SKM-1 treated with dmso at 0.1 percent for 144 hours (cell line): ENCODE data around the gene NFATC2.
"Not testable (repeated sequence)": the region's sequence is repeated elsewhere in the genome, so short reads cannot be mapped to it uniquely, and the experiment has no call there.

Source experiments
- DNase-seq: peaks from one replicate; lab custom pipeline; 2025; ENCODE audit not compliant: unreplicated experiment; lab: John Stamatoyannopoulos, UW

The NFATC2 gene

DNA sequence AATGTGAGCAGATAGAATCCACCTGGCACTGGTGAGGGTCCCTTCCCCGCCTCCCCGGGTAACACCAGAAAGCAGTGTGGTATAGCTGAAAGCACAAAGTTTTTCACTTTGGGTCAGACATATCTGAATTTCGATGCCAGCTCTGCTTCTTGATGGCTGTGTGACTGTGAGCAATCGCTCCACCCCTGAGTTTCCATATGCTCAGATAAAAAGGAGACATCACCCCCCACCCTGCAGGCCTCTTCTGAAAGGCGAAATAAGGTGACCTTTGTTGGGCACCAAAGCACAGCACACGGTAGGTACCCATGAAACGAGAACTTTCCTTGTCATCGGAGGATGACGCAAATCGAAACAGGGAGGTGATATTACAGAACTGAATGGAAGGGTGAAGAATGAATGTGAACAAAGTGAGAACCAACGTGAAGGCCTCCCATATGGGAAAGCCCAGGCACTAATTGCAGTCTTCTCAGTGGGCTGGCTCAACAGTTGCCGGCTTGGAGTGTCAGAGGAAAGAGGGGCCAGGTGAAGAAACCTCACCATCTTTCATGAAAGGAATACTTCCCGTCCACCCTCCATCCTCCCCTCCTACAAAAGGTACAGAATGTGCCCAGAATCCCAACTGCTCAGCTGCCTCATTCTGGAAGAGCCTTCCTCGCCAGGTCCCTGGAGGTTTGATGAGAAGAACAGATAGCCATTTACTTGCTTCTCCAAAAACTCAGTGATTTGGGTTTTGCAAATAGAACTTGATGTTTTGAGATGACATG is 61.8 kb downstream of the NFATC2 start:
- no peak for DNase-seq

DNA sequence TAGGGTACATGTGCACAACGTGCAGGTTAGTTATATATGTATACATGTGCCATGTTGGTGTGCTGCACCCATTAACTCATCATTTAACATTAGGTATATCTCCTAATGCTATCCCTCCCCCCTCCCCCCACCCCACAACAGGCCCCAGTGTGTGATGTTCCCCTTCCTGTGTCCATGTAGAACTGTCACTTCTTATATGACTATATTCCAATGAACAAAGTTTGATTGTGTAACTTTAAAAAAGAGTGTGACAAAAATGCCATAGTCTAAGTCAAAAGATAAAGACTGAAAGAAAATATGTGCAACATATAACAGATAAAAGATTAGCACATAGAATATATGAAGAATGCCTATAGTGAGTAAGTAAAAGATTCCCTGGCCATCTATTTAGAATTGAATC is 66.4 kb downstream of the NFATC2 start:
- not testable (repeated sequence) for DNase-seq

DNA sequence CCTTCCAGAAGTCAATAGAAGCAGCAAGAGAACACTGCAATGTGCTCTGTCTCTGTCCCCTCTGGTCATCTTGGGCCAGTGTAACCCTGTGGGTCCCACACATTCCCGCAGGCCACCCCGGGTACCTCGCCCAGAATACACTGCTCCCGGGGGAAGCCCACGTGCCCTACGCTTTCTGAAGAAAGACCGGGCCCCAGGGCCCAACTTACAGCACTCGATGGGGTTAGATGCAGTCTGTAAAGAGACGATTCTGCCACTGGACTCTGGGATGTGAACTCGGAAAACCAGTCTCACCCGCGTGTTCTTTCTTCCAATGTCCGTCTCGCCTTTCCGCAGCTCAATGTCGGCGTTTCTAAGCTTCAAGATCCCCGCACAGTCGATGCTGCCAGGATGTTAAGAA is 68.7 kb downstream of the NFATC2 start:
- no peak for DNase-seq

DNA sequence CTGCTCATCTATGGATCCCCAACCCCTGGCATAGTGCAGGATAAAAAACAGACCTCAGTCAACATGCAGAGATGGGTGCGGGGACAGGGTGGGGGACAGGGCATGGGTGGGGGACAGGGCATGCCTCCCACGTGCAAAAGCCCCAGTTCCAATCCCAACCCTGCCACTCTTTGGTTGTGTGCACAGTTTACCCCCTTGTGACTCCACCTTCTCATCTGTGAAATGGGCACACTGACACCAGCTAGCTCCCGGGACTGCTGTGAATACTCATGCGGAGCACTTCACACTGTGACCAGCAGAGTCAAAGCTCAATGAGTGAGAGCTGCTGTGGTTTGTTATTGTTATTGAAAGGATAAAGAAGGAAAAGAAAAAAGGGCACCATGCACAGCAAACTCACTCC is 69.3 kb downstream of the NFATC2 start:
- no peak for DNase-seq

DNA sequence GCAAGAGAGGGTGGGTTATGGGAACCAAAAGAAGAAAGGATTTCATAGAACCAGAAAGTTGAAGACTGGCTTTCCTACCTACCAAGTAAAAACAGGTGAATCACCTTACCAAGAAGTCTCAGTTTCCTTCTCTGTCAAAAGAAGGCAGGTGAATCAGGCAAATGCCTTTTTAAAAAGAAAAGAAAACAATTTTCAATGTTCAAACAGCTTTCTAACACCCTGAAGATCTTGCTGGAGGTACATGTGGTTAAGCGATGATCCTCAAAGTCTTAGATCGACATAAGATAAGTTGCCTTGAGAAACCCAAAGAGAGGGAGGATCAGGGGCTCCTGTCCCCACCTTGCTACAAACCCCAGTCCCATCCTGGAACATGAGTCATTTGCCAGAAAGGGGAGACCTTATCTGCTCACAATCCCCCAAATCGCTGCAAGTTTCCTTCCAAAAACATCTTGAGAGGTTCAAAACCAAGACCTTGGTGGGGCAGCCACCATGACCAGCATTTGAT is 71.6 kb downstream of the NFATC2 start:
- no peak for DNase-seq

DNA sequence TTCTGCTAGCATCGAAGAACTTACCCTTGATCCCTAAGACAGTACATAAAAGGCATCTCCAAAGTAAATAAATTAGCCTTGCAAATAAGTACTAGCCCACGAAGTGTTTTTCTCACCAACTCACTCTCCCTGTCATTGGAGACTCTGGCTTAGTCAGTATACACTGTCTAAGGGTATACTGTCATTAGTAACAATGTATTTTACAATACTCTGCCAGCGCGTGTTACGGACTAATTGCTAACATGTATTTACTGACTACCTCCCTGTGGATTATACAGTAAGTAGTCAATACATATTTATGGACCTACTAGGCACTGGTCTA is 72.1 kb downstream of the NFATC2 start:
- no peak for DNase-seq

DNA sequence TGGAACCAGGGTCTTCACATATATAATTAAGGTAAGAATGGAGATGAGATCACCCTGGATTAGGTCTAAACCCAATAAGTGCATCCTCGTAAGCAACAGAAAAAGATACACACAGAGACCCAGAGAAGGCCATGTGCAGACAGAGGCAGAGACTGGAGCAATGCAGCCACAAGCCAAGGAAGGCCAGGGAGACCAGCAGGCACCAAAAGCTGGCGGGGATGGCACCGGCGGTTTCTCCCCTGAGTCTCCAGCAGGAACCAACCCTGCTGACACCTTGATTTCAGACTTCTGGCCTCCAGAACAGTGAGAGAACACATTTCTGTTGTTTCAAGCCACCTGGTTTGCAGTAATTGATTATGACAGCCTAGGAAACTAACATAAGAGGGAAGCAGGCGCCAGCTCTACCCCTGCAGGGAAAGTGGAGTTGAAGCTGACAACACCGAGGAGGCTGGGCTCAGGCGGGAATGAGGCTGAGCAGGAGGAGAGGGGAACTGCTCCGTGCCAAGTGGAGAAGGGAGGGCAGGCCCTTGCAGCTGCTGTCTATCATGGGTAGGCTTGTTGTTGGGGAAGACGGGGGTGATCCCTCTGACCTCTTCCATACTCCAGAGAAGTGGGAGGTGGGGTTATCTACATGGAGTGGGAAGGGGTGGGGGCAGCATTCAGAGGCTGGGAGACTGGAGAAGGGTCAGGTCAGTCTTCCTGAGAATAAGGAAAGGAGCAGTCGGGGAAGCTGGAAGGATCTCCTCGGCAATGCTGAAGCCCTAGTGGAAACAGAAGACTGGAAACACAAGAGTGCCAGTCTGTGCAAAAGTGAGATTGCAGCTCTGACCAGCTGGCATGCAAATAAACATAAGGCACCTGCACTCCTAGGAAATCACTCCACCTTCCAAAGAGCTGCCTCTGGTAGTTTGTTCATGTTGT is 72.7 kb downstream of the NFATC2 start:
- DNase-seq: no peak

DNA sequence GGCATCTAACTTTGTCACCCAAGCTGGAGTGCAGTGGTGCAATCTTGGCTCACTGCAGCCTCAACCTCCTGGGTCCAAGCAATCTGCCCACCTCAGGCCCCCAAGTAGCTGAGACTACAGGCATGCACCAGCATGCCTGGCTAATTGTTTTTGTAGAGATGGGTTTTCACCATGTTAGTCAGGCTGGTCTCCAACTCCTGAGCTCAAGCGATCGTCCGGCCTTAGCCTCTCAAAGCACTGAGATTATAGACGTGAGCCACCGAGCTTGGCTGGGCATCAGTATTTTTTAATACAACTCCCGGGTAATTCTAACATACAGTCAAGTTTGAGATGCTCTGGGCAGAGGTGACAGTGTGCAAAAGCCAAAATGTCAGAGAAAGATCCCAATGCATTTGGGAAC is 73.5 kb downstream of the NFATC2 start:
- no peak for DNase-seq

DNA sequence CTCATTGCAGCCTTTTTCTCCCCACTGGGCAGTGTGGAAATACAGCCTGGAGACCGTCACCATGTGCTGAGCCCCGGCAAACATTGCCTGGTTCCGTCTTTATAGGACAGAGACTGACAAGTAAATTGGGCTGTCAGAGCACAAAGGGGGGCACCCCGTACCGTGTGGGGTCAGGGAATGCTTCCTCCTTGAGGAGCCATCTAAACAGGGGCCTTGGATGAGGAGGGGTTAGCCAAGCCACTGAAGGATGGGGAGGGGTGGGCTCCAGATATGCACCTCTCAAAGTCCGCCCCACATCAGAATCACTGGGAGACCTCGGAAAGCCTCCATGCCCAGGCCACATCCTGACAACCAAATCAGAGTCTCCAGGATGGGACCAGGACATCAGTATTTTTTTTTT is 73.9 kb downstream of the NFATC2 start:
- DNase-seq: no peak

DNA sequence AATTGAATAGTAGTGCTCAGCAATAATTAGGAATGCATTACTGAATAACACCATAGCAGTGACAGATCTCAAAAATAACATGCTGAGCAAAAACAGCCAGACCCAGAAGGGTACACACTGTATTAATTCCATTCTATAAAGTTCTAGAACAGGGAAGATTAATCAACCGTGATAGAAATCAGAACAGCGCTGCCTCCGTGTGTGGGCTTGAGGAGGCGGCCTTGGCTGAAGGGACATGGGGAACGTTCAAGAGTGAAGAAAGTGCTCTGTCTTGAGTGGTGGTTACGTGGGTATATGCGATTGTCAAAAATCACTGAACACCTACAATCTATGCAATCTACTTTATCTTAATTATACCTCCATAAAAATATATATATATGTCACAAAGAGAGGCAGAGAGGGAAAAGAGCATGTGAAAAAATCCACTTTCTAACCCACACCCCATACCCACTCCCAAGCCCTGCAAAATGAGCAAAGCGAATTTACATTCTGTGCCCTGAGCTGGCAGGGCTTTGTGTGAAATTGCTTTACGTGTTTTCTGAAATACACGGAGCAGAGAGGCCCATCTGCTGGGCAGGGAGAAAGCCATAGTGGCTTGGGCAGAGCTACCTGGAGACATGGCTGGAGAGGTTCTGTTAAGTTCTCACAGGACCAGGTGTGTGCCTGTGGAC is 74.4 kb downstream of the NFATC2 start:
- DNase-seq: no peak

DNA sequence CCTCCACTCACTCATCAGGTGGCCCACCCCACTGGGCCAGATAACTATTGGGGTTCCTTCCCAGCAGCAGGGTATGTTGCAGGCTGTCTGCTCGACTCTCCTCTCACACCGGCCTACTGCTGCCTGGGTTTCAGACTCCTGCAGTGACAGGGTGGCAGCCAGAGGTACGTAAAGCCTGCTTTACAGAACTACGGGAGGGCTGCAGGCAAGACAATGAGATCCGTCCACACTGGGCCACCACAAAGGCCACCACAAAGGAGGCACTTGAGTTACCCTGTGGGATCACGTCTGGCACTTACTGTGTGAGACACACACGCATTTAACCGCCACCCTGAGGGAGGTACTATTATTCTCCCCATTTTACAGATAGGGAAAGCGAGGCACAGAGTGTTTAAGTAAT is 78.5 kb downstream of the NFATC2 start:
- DNase-seq: no peak

DNA sequence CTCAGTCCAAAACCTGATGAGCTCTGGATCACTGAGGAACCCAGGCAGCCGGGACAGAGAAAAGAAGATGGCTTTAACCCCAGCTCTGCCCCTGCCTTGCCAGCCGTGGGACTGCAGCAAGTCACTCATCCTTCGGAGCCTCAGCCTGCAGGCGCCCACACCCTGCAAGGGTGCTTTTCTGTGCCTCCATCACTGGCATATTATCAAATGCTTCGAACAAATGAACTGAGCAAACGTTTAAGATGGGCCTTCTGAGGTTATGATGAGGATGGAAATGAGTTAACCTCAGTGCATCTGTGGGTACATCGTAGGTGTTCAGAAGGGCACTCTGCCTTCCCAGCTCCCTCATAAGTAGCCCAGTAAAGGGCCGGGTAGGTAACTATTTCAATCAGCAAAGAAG is 79.0 kb downstream of the NFATC2 start:
- DNase-seq: no peak

DNA sequence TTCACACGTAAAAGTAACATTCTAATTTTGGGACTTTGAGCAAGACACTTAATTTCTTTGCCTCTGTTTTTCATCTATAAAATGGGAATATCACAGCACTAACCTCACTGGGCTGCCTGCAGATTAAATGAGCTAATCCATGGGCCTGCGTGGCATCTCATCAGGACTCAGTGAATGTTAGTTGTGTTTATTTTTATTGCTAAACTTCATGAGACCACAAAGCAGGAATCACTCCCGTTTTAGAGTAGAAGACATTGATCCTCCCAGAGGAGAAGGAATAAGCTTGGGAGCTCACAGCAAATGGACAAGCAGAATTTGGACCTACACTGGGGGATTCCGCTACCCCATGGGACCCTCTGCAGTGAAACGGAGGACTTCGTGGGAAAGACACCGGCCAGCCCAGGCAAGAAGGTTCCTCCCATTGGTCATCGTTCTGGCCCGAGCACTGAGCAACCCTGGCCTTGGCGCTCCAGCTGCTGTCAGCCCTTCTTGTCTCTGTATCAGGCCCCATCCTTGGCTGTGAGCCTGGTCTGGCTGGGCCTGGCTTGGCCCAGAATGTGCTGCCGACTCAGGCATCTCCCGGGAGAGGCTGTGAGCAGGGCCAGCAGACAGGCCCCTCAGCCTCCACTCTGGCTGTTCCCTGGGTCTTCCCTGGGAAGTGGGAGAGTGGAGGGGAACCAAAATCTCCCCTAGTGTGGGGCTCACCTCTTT is 79.8 kb downstream of the NFATC2 start:
- no peak for DNase-seq

DNA sequence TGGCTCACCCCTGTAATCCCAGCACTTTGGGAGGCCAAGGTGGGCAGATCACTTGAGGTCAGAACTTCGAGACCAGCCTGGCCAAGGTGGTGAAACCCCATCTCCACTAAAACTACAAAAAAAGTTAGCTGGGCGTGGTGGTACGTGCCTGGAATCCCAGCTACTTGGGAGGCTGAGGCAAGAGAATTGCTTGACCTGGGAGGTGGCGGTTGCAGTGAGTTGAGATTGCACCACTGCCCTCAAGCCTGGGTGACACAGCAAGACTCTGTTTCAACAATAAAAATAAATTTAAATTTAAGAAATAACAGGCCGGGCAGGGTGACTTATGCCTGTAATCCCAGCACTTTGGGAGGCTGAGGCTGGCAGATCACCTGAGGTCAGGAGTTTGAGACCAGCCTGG is 80.7 kb downstream of the NFATC2 start:
- DNase-seq: peak; percentile 45

DNA sequence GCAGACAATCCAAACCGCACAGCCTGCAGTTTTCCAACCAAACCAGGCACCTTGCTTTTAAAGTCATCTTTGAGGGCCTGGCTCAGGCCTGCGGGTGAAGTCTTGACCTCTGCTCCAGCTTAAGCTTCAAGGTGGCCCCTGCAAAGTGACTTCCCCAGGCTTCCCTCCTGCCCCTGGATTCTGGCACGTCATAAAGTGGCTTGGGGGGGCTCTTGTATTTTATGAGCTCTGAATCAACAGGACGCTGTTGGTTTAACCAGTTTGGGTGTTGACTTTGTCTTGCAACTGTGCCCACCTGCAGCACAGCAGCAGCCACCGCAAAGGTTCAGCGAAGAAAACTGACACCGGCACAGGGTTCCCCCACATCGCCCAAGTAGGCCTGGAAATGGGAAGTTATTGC is 81.2 kb downstream of the NFATC2 start:
- peak; percentile 26 for DNase-seq

DNA sequence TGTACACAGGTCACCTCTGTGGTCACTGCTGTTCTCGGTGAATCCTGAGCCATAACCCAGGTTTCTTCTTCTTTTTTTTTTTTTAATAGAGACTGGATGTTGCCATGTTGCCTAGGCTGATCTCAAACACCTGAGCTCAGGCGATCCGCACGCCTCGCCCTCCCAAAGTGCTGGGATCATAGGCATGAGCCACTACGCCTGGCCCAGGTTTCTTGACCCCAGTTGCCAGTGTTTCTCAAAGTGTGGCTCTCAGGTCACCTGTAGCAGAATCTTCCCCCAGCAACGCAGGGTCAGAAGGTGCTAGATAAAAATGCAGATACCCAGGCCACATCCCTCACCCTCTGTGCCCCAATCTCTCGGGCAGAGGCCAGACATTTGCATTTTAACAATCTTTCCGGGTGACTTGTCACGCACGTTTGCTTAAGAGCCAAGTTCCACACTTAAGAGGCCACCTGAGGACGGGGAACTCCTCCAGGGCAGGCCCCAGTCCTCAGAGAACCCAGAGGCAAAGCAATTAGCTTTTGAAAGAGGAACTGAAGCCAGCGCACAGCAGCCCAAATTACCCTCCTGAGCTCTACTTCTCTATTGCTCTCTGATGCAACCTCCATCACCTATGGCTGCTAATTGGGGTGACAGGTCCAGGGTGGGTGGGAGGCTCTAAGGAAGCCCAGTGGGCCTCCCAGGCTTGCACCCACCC is 81.8 kb downstream of the NFATC2 start:
- DNase-seq: peak; percentile 97

DNA sequence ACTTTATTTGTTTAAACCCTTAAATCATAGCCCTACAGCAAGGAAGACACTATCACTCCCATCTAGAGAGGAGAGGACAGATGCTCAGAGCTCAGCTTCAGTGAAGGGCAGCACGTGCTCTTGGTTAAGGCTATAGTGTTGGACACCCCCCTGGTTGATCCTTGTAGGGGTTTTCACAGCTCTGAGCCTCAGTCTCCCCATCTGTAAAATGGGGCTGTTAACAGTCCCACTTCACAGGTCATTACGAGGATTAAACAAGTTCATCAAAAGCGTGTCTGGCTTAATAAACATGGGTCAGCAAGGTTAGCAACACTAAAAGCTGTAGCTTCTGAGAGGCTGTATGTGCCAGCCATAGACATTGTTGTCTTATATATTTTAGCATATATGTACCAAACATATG is 82.4 kb downstream of the NFATC2 start:
- DNase-seq: no peak

DNA sequence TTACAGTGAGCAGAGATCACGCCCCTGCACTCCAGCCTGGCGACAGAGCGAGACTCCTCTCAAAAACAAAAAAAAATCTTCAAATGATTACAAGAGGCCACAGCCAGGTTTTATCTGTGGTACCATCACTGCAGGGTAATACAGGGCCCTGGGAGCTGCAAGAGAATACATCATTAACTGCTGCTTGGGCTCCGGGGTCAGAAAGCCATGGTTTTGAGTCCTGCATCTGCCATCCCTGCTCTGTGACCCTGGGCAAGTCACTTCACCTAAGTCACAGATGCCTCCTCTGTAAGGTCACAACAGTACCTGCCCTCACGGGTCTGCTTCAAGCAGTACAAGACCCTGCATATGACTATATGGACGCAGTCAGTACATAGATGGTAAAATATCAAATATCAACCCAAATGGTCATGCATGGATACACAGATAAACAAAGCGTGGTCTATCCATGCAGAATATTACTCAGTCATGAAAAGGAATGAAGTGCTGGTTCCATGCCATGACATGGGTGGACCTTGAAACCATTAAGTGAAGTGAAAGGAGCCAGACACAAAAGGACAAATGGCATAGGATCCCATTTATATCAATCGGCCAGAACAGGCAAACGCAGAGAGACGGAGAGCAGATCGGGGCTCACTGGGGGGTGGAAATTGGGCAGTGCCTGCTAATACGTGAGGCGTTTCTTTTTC is 83.6 kb downstream of the NFATC2 start:
- DNase-seq: no peak

DNA sequence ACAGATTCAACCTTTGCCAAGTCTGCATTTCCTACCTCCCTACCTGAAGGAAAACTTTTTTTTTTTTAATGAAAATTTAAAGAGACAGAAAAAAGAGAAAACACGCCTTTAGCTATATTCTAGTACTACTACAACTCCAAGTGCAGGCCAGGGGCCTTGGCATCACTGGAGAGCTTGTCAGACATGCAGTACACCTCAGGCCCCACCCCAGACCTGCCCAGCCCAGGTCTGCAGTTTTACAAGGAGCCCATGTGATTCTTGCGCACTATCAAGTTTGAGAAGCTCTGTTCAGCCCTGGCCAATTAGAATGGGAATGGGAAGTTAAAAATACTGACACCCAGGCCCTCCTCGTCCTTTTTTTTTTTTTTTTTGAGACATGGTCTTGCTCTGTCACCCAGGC is 85.0 kb downstream of the NFATC2 start:
- no peak for DNase-seq
